Inflammatory macrophage treated with lipopolysaccharide for 1 hour (primary cell): ENCODE results near the gene S100A13.
A peak's percentile ranks its signal among the peaks of the same experiment; 100 is the strongest.

Source experiments
- DNase-seq, 2 donors: peaks; one replicate each; pipeline ENCODE4 v3.0.0-alpha.2; 2020 to 2022

S100A13 gene

GRCh38 chr1:153624965-153625611 is 2.2 kb downstream of the S100A13 start:
- no peak for DNase-seq

- peak; percentile 71 to 79 for DNase-seq
These were observed 4.2 kb downstream of the S100A13 start for GRCh38 chr1:153623101-153623500.

- no peak for DNase-seq
These were observed 8.1 kb downstream of the S100A13 start for GRCh38 chr1:153619171-153619570.

GRCh38 chr1:153617663-153618062 is 9.6 kb downstream of the S100A13 start:
- peak; percentile 48 to 74 for DNase-seq

- DNase-seq: no peak
These were observed 10.4 kb downstream of the S100A13 start for GRCh38 chr1:153616917-153617311.

GRCh38 chr1:153616144-153616916 is 11.0 kb downstream of the S100A13 start, which contains the start of gene S100A14:
S100A14 (minus strand) TSS chr1:153616325; CDS start chr1:153615858, 467 bp downstream.
- peak in 1 of 2 donors; percentile 20 for DNase-seq

- DNase-seq: no peak
These were observed 11.9 kb downstream of the S100A13 start for GRCh38 chr1:153615406-153615805.

GRCh38 chr1:153614906-153615305 is 12.4 kb downstream of the S100A13 start:
- DNase-seq: no peak

GRCh38 chr1:153614189-153614900 is 13.0 kb downstream of the S100A13 start:
- no peak for DNase-seq

- no peak for DNase-seq
These were observed 13.9 kb downstream of the S100A13 start for GRCh38 chr1:153613406-153613805.

- DNase-seq: no peak
These were observed 14.5 kb downstream of the S100A13 start, which contains the start of gene S100A16 for GRCh38 chr1:153612755-153613331. S100A16 (minus strand) TSS chr1:153613137; CDS start chr1:153608151, 4,986 bp downstream.

- DNase-seq: no peak
These were observed 15.1 kb downstream of the S100A13 start for GRCh38 chr1:153612111-153612754.

- no peak for DNase-seq
These were observed 15.9 kb downstream of the S100A13 start for GRCh38 chr1:153611356-153611755.

GRCh38 chr1:153610811-153611301 is 16.4 kb downstream of the S100A13 start:
- DNase-seq: peak; percentile 62 to 78

GRCh38 chr1:153610334-153610733 is 17.0 kb downstream of the S100A13 start:
- peak; percentile 29 to 51 for DNase-seq

GRCh38 chr1:153609585-153609907 is 17.8 kb downstream of the S100A13 start:
- DNase-seq: no peak

- peak; percentile 80 to 85 for DNase-seq
These were observed 18.3 kb downstream of the S100A13 start for GRCh38 chr1:153608742-153609584.

- DNase-seq: no peak
These were observed 19.1 kb downstream of the S100A13 start for GRCh38 chr1:153608089-153608682.

- DNase-seq: no peak
These were observed 19.9 kb downstream of the S100A13 start for GRCh38 chr1:153607381-153607780.

GRCh38 chr1:153606194-153606593 is 21.1 kb downstream of the S100A13 start:
- no peak for DNase-seq

- DNase-seq: no peak
These were observed 24.6 kb downstream of the S100A13 start for GRCh38 chr1:153602749-153603148.
